MM.1S (cell line): ENCODE measurements around the gene SYN1.

Experiments used
- DNase-seq: peaks from one replicate; pipeline ENCODE4 v3.0.0-alpha.2; 2015
- H2AFZ ChIP-seq: fragments of 300-600 bp; sonication (generic); 2 replicates; pipeline ENCODE4 v1.6.0; 2016; ENCODE audit warnings: antibody characterized with exemption, low read length
- H3F3A ChIP-seq: fragments of 300-600 bp; sonication (generic); 2 replicates; pipeline ENCODE4 v1.6.1; 2016; ENCODE audit warnings: mild to moderate bottlenecking, antibody characterized with exemption, low read length, moderate library complexity, mixed read lengths; ENCODE audit not compliant: insufficient read depth
- H3K27ac ChIP-seq: fragments of 300-600 bp; sonication (generic); 2 replicates; pipeline ENCODE4 v1.5.1; 2016; ENCODE audit warnings: mild to moderate bottlenecking, low read length
- H3K27me3 ChIP-seq: fragments of 300-600 bp; sonication (generic); replicated peaks from 2 replicates; pipeline ENCODE4 v1.6.0; 2016; ENCODE audit warnings: low read length; ENCODE audit not compliant: insufficient read depth
- H3K36me3 ChIP-seq: fragments of 300-600 bp; sonication (generic); replicated peaks from 2 replicates; pipeline ENCODE4 v1.6.1; 2016; ENCODE audit warnings: mild to moderate bottlenecking, low read length, mixed read lengths; ENCODE audit not compliant: insufficient read depth
- H3K4me1 ChIP-seq: fragments of 300-600 bp; sonication (generic); 2 replicates; pipeline ENCODE4 v1.6.1; 2016; ENCODE audit warnings: low read length, mixed read lengths
- H3K4me2 ChIP-seq: fragments of 300-600 bp; sonication (generic); 2 replicates; pipeline ENCODE4 v1.6.0; 2016; ENCODE audit warnings: low read depth, low read length
- H3K4me3 ChIP-seq: fragments of 300-600 bp; sonication (generic); 2 replicates; pipeline ENCODE4 v1.5.1; 2016; ENCODE audit warnings: low read length, mixed read lengths
- H3K79me2 ChIP-seq: fragments of 300-600 bp; sonication (generic); 2 replicates; pipeline ENCODE4 v1.6.1; 2016; ENCODE audit warnings: mixed run types, low read length, mixed read lengths
- H3K9ac ChIP-seq: fragments of 300-600 bp; sonication (generic); 2 replicates; pipeline ENCODE4 v1.6.1; 2016; ENCODE audit warnings: low read length, mixed read lengths
- H3K9me2 ChIP-seq: fragments of 300-600 bp; sonication (generic); replicated peaks from 2 replicates; pipeline ENCODE4 v1.6.1; 2016; ENCODE audit warnings: mild to moderate bottlenecking, low read length, mixed read lengths; ENCODE audit not compliant: insufficient read depth
- H3K9me3 ChIP-seq: fragments of 300-600 bp; sonication (generic); replicated peaks from 2 replicates; pipeline ENCODE4 v1.6.1; 2016; ENCODE audit warnings: mild to moderate bottlenecking, low read length, mixed read lengths; ENCODE audit not compliant: insufficient read depth
- H4K20me1 ChIP-seq: fragments of 300-600 bp; sonication (generic); 2 replicates; pipeline ENCODE4 v1.6.1; 2016; ENCODE audit warnings: mild to moderate bottlenecking, low read length, moderate library complexity, mixed read lengths; ENCODE audit not compliant: insufficient read depth
- EZH2 ChIP-seq: fragments of 300-600 bp; sonication (generic); optimal IDR thresholded peaks from 2 replicates; pipeline ENCODE3; 2017; ENCODE audit warnings: low read depth, mild to moderate bottlenecking, antibody characterized with exemption, low read length, mixed read lengths
- EZH2phosphoT487 ChIP-seq: fragments of 300-600 bp; sonication (generic); IDR thresholded peaks from 2 replicates; pipeline ENCODE4 v1.6.1; 2018; ENCODE audit warnings: antibody characterized with exemption, low read length
- TF ChIP-seq, protein P1 (sequence below): fragments of 300-600 bp; sonication (generic); IDR thresholded peaks from 2 replicates; pipeline ENCODE4 v1.5.1; 2016; ENCODE audit warnings: antibody characterized with exemption, low read length, mixed read lengths

Gene SYN1

DNA sequence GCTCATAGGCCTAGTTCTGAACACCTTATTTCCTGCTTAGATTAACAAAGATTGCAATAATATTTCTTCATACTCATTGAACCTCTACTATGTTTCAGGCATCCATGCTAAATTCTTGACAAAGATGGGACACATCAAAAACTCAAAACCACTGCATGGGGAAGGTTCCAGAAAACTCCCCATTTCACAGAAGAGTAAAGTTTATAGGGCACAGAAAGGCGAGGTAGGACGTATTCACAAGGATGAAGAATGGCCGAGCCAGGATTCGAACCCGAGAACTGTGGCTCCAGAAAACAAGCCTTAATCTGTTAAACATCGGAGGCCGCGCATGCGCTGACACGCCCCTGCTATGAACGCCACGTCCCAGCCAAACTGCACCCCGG, 38.6 kb upstream of the SYN1 start:
- no peaks in the 10 kb centered on the region for H4K20me1 ChIP-seq
- peaks cover 8% of the 10 kb centered on the region for H3K79me2 ChIP-seq
- no peaks in the 10 kb centered on the region for H3F3A ChIP-seq
- H3K9me3 ChIP-seq: no peaks in the 10 kb centered on the region
- H3K4me1 ChIP-seq: no peaks in the 10 kb centered on the region
- H3K27ac ChIP-seq: peak overlapping the region; percentile 99; the same call in 1 of the 2 replicates
- no peaks in the 10 kb centered on the region for H3K27me3 ChIP-seq
- no peak for TF ChIP-seq EZH2phosphoT487
- TF ChIP-seq, protein P1, sequence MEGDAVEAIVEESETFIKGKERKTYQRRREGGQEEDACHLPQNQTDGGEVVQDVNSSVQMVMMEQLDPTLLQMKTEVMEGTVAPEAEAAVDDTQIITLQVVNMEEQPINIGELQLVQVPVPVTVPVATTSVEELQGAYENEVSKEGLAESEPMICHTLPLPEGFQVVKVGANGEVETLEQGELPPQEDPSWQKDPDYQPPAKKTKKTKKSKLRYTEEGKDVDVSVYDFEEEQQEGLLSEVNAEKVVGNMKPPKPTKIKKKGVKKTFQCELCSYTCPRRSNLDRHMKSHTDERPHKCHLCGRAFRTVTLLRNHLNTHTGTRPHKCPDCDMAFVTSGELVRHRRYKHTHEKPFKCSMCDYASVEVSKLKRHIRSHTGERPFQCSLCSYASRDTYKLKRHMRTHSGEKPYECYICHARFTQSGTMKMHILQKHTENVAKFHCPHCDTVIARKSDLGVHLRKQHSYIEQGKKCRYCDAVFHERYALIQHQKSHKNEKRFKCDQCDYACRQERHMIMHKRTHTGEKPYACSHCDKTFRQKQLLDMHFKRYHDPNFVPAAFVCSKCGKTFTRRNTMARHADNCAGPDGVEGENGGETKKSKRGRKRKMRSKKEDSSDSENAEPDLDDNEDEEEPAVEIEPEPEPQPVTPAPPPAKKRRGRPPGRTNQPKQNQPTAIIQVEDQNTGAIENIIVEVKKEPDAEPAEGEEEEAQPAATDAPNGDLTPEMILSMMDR: no peak
- TF ChIP-seq EZH2: no peak
- peak overlapping the region; percentile 95 for H3K9ac ChIP-seq
- no peak overlapping the region for H2AFZ ChIP-seq
- H3K36me3 ChIP-seq: 0 out of 2 replicates have a peak, but pooled peaks cover 3% of the 10 kb centered on the region
- H3K4me3 ChIP-seq: peak overlapping the region; percentile 78
- no peak for DNase-seq
- H3K4me2 ChIP-seq: peak overlapping the region; percentile 63; the same call in 1 of the 2 replicates
- no peaks in the 10 kb centered on the region for H3K9me2 ChIP-seq

DNA sequence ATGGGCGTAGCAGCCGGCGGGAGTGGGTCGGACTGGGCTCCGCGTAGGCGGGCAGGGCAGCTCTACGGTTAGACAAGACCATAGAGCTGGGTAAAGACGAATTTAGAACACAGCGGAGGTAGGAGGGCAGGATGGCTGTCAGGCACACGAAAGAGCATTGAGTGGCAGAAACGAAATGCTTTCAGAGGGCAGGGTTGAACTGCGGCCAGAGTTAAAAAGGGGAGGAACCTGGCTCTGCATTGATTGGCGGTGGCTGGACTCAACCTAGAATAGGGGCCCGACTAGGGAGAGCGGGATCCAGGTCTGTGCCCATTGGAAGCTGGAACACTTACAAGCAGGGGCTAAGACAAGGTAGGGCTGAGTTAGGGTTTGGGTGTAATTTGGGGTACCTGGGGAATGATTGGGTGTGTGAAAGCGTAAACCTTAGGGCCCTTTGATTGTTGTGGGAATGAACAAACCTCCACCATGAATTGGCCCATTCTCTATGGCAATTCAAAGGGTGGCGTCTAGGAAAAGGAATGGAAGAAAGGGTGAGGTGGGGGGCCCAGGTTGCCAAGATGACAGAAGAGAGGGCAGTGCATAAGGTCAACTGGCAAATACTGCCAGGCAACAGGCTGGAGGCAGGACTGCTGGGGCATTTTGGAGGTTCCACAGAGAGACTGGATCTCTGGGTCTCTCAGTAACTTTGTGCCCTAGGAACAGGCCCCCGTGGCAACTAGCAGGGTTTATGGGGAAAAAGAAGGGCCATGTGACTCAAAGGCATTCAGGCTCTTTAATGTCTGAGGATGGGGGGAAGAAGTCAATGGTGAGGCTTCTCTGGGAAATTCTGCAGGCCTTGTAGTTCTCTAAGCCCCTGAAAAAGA, 31.6 kb upstream of the SYN1 start:
- peak overlapping the region; percentile 46; the same call in 1 of the 2 replicates for H3K9ac ChIP-seq
- H3K27ac ChIP-seq: peak overlapping the region; percentile 63; the same call in 1 of the 2 replicates
- no peaks in the 10 kb centered on the region for H3K27me3 ChIP-seq
- H3K79me2 ChIP-seq: peaks cover 31% of the 10 kb centered on the region
- no peaks in the 10 kb centered on the region for H3K9me3 ChIP-seq
- H2AFZ ChIP-seq: 0 out of 2 replicates have a peak overlapping the region, but pooled peaks have one; percentile 19
- peak overlapping the region; percentile 82 for H3K4me2 ChIP-seq
- DNase-seq: no peak
- peak overlapping the region; percentile 62 for H3K4me3 ChIP-seq
- H3K4me1 ChIP-seq: no peaks in the 10 kb centered on the region
- H3K36me3 ChIP-seq: 0 out of 2 replicates have a peak, but pooled peaks cover 3% of the 10 kb centered on the region
- TF ChIP-seq, protein P1: no peak
- TF ChIP-seq EZH2phosphoT487: no peak
- no peak for TF ChIP-seq EZH2
- no peaks in the 10 kb centered on the region for H3K9me2 ChIP-seq
- no peaks in the 10 kb centered on the region for H4K20me1 ChIP-seq
- H3F3A ChIP-seq: peaks cover 9% of the 10 kb centered on the region

DNA sequence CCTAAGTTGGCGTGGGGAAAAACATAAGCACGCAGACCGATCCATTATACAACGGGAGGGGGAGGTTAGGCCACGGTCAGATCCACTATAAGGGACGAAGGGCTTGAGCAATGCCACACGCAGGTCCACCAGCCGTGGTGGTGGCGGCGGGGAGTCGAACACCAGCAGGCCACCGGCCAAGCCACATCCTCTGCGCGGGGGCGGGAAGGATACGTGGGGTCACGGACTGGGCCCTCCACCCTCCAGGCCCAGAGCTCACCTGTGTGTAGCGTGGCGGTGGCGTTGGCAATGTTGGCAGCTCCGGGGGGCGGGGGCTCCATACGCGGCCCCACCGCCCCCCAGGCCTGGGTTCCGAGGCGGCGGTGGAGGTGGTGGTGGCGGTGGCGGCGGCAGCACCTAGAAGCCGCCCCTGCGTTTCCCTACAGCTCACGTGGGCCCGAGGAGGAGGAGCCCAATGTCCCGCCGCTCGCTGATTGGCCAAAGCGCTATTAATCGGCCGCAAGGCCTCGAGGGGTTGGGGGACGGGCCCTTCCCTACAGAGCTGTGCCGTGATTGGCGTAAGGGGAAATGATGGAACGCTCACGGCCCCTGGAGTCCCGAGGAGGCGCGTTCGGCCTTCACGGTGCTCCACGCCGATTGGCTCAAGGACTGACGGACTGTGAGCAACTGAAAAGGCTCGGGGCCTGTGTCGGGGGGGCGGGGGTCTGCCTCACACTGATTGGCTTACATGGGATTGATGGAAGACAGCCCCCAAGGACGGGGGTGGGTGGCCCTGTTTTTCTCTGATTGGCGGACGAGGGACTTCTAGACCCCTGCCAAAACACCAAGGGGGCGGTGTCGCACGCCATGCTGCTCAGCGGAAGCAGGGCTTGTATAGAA, 30.7 kb upstream of the SYN1 start, which contains the start of gene ELK1:
Gene ELK1, minus strand, starts transcription at position 400 of the 879 bp plus-strand sequence. CDS start 9,122 bp downstream, outside the sequence.
- H2AFZ ChIP-seq: 0 out of 2 replicates have a peak within 1 kb of the TSS, but pooled peaks have one; percentile 56
- H3K27me3 ChIP-seq: no peaks in the 10 kb centered on the region
- H3K4me1 ChIP-seq: no peaks in the 10 kb centered on the region
- H3K9me2 ChIP-seq: no peaks in the 10 kb centered on the region
- H4K20me1 ChIP-seq: no peaks in the 10 kb centered on the region
- H3K4me2 ChIP-seq: peak within 1 kb of the TSS; percentile 82
- H3K36me3 ChIP-seq: no peaks in the 10 kb centered on the region
- H3K4me3 ChIP-seq: peak within 1 kb of the TSS; percentile 84
- peaks cover 31% of the 10 kb centered on the region for H3K79me2 ChIP-seq
- peak; percentile 95 for DNase-seq
- H3F3A ChIP-seq: peaks cover 9% of the 10 kb centered on the region
- H3K27ac ChIP-seq: peak within 1 kb of the TSS; percentile 63; the same call in 1 of the 2 replicates
- peak within 1 kb of the TSS; percentile 82 for H3K9ac ChIP-seq
- no peak for TF ChIP-seq EZH2
- TF ChIP-seq, protein P1: no peak
- TF ChIP-seq EZH2phosphoT487: no peak
- H3K9me3 ChIP-seq: no peaks in the 10 kb centered on the region
